HG03460 (cell line): ENCODE results near the gene ZFY.

Experiments used
- ATAC-seq: cut with Tn5 transposase; IDR thresholded peaks from one replicate; pipeline ENCODE4 v1.9.1; 2021; ENCODE audit not compliant: unreplicated experiment

Gene ZFY

DNA sequence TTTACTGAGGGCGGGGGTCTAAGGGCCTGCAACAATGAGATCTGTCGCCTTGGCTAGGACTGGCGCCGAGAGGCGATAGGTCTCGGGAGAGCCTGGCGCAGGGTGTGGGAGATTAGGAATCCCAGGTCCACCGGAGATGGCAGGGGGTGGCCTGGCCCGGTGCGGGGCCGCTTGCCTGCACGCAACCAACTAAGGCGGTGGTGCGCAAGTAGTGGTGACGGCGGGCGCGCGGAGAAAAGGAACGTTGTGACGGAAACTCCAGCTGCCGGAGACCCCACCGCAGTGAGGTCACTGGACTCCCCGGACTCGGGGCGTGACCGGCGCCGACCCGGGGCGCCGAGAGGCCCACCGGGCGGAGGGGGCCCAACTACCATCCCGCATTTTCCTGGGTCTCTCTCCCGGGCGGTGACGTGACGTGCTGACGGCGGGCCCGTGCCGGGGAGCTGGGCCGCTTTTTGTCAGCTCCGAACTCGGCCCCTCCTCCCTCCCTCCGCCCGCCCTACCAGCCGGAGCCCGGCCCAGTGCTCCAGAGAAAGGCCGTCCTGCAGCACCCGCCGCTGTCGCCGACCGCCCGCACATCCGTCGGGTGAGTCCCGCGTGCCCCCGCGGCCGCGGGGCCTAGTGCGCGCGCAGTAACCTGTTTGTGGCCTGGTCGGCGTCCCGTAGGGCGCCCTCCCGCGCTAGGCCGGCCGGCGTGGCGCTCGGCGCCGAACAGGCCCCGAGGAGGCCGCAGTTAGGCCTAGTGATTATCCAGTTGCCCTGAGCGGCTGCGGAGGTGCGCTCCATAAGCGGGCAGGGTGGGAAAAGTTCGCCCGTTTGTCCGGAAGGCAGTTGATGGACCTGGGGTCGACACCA lies at the start of gene ZFY:
Gene ZFY (plus strand): TSS at position 521 of the 855 bp plus-strand sequence. CDS start 18,556 bp downstream, outside the sequence.
- peak; percentile 32 for ATAC-seq

DNA sequence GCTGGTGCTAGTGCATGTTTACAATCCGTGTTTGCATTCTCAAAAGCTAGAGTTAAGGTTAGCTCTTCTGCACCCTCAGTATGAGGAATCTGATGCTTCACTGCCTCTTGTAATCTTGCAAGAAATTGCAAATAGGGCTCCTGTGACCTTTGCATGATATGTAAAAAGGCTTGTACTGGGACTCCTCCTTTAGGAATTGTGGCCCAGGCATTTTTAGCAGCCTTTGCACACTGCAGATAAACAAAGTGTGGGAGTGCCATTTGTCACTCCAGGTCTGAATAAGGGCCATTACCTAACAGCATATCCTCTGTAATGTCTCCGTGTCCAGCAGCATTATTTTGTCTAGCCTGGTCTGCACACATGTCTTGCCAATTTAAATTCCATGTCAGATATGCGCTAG lies 49.3 kb upstream of the ZFY start:
- no peak for ATAC-seq

DNA sequence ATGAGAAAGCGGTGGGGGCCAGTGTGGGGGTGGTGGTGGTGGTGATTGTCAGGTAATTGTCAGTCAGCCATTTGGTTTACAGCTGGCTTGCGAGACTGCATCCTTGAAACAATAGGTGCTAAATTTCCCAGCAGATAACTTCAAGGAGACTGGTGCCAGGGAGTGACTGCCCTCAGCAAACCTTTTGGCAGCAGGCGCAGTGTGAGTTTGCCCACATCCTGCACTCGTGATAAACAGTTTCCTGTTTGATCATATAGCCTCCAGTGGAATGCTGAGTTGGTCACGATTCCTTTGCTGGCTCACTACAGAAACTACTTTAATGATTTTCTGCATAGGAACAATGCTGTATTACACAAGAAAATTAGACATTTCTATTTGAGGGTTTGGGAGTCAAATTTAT lies 47.8 kb upstream of the ZFY start:
- ATAC-seq, result no peak

DNA sequence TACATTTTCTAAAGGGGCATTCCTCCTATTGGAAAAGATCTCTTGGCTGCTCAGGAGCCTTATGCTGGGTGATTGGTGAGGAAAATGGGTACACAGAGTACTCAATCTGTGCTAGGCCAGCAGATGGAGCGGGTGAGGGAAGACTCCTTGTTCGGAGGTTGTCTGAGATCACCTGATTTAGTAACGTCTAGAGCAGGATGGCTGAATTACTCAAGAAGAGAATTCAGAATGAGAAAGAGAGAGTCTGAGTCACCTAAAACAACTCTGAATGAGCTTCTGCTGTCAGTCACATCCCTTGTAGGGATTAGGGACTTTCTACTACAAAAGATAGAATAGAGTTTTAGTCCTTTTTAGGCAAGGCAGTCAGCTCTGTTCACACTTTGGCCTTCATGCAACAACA lies 47.2 kb upstream of the ZFY start:
- ATAC-seq, result peak; percentile 88

DNA sequence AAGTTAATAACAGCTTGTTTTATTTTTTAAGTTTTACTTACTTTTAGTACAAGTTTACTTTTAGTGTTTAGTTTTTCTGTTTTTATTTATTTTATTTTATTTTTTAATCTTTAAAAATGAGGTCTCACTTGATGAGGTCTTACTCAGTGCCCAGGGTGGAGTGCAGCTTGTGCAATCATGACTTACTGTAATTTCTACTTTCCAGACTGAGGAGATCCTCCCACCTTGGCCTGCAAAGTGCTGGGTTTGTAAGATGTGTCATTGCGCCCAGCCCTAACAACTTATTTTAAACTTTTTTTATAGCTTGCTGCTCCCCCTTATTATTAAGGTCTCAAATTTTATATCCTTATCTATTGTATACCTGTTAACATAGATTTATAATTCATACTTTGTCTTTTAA lies 41.7 kb upstream of the ZFY start:
- no peak for ATAC-seq

DNA sequence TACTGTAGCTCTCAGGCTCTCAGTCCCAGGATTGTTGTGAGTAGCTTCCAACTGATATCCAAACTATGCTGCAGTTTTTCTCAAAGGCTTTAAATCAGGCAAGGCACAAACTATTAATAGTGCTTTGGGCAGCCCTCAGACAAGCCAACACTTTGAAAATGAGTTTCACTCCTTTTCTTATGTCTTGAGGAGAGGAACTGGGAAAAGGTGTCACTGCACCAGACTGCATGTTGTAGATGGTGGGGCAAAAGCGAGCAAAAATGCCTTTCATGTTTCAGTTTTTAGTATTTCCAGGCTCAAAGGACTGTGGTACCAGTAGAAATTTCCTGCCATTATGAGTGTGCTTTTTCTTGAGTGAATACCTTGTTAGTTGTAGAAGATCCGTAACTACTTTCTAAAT lies 39.1 kb upstream of the ZFY start:
- ATAC-seq, result no peak

GRCh38 chrY:2907356-2907755 lies 27.8 kb upstream of the ZFY start:
- no peak for ATAC-seq

- no peak for ATAC-seq
These were observed 21.9 kb upstream of the ZFY start for GRCh38 chrY:2913066-2913815.

DNA sequence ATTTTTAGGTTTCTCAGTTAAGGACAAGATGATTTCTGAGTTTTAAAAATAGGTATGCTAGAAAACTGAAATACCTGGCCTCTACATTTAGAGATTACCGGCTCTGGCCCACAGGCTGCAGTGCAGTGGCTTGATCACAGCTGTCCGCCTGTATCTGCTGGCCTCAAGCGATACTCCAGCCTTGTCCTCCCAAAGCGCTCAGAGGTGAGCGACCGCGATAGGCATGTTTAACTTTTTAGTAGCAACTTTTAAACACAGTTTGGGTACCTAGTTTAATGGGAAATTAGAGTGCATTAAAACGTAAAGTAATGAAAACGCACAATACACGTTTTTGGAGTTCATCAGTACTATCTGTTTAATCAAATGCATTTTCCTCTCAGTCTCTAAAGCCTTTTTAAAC lies 1.1 kb upstream of the ZFY start:
- ATAC-seq, result no peak

DNA sequence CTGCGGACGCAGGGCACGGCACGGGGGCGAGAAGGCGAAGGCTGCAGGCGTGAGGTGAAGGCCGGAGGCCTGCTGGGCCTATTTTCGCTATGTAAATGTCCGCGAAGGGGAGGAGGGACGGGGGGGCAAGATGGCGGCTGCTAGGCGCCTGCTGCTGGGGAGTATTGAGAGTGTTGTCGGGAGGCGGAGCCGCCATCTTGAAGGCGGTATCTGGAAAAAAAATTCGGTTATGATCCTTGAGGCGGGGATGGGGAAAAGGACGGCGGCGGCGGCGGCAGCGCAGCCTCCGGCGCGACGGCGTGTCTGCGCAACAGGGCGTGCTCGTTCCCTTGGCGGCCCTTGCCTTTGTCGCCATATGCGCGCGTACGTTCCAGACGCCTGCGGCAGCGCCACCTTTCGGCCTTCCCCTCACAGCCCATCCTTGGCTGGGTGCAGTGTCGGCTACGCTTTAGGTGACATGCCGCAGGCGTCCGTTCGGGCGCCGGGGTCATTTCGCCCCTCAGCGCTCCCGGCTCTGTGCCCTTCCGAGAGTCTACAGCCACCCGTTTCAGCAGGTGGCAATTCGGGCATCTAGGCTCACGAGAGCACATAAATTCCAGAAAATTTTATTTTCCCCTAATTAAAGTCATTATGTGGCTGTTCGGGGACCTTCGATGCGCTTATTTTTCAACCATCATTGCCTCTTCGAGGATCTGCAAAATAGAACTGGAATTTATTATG lies 695 bp downstream of the ZFY start:
- ATAC-seq, result peak; percentile 77

- no peak for ATAC-seq
These were observed 1.2 kb downstream of the ZFY start for GRCh38 chrY:2936436-2936750.

DNA sequence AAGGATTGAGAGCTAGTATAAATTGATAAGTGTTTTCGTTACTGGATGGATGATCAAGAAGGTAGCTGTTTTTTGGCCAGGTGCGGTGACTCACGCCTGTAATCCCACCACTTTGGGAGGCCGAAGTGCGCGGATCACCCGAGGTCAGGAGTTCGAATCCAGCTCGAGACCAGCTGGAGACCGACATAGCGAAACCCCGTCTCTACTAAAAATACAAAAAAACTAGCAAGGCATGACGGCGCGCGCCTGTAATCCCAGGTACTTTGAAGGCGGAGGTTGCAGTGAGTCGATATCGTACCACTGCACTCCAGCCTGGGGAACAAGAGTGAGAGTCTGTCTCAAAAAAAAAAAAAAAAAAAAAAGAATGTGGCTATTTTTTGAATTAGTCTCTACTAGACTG lies 2.0 kb downstream of the ZFY start:
- no peak for ATAC-seq

DNA sequence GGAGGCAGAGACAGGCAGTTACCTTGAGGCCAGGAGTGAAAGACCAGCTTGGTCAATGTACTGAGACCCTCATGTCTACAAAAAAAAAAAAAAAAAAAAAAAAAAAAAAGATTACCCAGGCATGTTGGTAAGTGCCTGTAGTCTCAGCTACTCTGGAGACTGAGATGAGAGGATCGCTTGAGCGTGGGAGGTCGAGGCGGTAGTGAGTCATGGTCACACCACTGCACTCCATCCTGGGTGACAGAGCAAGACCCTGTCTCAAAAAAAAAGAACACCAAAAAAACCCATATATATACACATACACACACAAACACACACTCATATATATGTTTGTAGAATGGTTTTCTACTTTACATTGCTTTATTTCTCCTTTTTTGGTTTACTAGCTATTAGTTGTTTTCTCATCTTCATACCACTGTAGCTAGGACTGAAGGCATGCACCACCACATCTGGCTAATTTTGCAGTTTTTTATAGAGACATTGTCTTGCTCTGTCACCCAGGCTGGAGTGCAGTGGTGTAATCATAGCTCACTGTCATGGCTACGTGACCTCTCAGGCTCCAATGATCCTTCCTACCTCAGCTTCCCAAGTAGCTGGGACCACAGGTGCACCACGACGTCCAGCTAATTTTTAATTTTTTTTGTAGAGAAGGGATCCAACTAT lies 14.5 kb downstream of the ZFY start:
- ATAC-seq, result peak; percentile 79

DNA sequence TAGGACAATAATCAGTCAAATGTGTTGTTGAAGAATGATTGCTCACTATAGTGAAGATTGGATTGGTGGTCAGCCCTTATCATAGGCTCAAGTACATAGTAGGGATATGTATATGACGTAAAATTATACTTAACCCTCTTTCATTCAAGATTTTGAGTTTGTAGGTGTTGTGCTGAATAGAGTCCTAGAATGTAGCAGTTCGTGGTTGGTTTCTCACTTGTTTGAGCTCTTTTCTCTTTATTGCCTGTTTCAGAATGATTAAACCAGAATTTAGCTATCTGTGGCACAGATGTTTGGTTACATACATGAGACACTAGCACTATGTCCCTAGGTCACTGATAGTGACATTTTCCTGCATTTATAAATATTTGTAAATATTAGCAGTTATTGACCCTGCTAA lies 15.5 kb downstream of the ZFY start:
- no peak for ATAC-seq

DNA sequence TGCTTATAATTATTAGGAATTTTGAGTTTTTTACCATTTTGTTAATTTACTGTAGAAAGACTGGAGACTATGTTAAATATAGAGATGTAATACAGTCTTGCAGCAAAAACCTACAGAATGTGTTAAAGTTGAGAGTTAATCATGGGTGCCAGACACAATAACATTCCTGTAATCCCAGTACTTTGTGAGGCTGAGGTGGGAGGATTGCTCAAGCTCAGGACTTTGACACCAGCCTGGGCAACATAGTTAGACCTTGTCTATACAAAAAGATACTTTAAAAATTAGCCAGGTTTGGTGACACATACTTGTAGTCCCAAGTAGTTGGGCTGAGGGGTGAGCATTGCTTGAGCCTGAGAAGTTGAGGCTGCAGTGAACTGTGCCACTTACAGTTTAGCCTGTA lies 17.7 kb downstream of the ZFY start:
- ATAC-seq, result no peak

DNA sequence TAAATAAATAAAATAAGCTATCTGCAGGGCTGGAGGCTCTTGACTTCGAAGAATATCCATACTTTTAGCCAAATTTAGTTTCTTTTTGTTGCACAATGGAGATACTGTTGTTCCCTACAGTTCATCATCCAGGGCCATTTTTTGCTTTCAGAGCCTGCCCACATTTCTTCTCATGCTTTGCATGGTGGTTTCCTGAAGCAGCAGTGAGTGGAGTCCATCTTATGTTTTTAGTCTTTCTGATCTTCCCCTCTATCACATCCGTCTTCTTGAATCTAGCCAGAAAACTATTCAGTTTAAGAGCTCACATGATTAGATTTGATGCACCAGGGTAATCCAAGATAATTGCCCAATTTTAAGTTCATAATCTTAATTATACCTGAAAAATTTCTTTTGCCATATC lies 19.6 kb downstream of the ZFY start:
- no peak for ATAC-seq

DNA sequence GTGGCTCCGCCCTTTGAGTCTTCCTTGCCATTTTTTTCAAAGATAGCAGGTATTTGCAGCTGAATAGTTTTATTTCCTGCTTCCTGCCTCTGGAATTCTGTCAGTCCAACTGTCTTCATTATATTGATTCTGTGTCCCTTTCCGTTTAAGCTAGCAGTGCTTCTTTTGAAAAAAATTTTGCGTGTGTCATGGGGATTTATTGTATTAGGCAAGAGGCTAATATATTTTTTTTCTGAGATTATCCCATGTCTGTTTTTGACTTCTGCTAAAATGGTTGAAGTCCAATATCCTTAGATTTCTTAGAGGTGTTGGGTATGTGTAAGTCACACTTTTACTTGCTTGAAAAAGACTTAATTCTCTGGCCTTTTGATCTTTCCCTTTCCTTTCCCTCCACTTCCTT lies 20.4 kb downstream of the ZFY start:
- no peak for ATAC-seq

DNA sequence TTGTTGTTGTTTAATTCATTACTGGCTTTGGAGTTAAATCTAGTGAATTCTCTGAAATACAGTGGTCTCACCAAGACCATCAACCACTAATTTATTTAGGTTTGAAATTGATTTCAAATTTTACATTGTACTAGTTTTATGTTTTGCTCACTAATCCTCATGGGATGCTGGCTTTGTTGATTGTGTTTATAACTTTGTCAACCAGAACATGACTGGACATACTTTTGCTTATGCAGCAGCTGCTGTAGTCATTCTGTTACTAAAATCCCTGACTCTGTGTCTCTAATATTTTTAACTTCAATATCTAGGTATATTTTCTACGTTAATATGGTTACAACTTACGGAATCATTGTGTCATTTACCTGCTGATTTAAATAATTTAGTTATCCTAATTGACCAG lies 26.9 kb downstream of the ZFY start:
- no peak for ATAC-seq

DNA sequence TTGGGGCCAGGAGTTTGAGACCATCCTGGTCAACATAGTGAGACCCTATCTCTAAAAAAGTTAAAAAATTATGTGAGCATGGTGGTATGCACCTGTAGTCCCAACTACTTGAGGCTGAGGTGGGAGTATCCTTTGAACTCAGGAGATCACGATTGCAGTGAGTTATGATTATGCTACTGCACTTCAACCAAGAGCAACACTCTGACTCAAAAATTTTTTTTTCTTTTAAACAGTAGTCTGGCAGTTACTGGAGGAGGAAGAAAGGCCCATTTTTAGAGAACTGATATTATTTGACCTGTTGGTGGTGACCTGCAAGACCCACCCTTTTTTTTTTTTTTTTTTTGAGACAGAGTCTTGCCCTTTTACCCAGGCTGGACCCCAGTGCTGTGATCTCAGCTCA lies 29.6 kb downstream of the ZFY start:
- ATAC-seq, result no peak

GRCh38 chrY:2965629-2966028 lies 30.4 kb downstream of the ZFY start:
- ATAC-seq, result no peak

- ATAC-seq, result no peak
These were observed 34.4 kb downstream of the ZFY start for GRCh38 chrY:2969561-2969960.
